Smooth muscle cell of bladder (primary cell): ENCODE results near the gene ZNF668. TPM values are rescaled to one million over a fixed set of nuclear protein-coding genes. Genes with fewer than 3 reads are reported as not detected.

ENCODE experiments used
- total RNA-seq: library from RNA; depleted of rRNA; stranded (reverse); fragments of >200 nt; gene quantifications from 2 replicates; pipeline ENCODE4 v1.2.3, GENCODE V29; 2014

Gene ZNF668
- total RNA-seq = 9.2 and 9.8 TPM in 2 replicates

DNA sequence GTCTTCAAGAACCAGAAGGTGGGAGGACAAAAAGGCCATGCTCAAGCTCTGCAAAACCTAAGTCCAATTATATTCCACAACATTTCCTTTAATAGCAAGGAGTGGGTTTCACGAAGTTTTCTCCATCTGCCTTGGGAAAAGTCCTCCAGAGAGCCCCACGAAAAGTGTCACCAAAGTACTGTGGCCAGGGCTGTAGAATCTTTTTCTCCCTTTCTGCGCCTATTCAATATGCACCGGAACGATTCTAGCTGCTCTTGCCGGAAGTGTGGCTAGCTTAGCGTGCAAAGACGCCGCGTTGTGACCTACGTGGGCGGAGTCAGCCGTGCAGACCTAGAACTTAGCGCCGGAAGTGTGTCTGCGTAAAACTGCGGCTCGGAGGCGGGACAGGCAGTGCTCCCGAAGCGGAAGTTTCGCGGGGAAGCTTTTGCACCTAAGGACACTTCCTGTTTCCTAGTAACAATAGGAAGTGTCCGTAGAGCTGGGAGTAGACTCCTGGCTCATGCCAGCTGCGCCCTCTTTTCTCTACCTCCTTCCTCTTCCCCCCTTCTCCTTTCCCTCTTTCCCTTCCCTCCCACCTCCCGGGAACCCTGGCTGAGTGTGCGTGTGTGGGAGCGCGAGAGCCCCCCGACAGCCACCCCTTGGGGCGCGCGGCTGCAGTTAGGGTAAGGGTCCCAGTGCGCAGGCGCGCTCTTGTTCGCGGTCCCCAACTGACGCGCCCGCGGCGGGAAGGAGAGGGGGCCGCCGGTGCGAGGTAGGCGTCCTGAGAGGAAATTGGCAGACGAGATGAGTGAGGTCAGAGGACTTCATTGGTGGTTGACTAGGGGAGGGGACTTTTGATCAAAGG, at the start of gene ZNF668, which contains the start of gene ZNF646:
TSS of gene ZNF668 (minus strand) at position 271 of the 844 bp plus-strand sequence. CDS start 9,781 bp downstream, outside the sequence.
TSS of gene ZNF646 (plus strand) at position 453 of the 844 bp plus-strand sequence. CDS start 1,903 bp downstream, outside the sequence.

DNA sequence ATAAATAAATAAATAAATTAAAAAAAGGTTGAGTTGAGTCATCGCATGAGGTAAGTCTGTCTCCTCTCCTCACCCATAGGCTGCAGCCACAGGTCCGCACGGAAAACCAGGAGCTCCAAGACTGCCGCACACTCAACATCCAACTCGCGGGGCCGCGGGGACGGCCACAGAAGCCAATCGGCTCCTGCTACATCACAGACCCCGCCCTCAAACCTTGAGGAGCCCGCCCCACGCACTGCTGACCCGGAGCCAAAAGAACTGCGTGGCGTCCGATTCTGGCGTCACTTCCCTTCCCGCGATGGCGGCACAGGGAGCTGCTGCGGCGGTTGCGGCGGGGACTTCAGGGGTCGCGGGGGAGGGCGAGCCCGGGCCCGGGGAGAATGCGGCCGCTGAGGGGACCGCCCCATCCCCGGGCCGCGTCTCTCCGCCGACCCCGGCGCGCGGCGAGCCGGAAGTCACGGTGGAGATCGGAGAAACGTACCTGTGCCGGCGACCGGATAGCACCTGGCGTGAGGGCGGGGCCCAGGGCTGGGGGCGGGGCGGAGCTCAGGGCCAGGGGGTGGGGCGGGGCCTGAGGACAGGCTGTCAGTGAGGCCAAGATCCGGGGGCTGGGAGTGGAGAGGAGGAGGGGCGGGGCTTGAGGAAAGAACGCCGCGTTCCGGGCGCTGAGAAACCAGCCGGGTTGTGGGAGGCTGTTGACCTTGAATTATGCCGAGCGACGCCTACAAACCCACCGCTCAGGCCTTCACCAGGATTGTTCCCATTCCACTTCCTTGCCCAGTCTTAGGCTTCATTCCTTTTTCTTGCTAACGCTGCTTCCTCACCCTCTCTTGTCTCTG, 43.6 kb upstream of the ZNF668 start, which contains the start of gene KAT8:
TSS of gene KAT8 (plus strand) at position 281 of the 839 bp plus-strand sequence. CDS start at position 299, 18 bp downstream.

DNA sequence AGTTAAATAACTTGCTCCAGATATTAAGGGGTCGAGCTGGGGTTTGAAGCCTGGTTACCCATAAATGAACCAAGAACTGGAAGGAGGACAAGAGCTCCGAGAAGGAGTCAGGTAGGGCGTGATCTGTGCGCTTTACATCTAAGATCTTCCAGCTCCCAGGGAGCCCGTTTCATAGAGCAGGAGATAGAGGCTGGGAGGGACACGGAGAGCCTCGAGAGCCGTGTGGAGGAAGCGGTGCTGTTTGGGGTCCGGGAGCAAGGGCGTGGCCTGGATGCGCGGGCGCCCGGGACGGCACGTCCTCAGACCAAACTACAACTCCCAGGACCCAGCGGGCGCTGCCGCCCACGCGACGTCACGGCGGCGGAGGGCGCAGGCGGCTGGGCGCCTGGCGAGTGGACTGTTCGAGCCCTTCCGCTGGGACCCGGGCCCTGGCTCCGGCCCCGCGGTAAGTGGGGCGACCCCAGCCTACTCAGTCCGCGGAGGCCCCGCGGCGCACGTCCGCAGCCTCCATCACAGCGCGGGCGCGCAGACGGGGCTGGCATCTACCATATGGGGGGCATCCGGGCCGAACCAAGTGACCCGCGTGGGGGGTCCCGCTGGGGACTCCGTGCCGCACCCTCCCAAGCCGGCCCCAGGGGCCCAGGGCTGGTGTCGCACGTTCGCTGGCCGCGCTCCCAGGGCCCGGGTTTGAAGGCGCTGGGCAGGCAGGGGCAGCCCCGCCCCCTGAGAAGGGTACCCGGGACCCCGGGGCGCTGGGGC, 34.2 kb upstream of the ZNF668 start, which contains the start of gene BCKDK:
TSS of gene BCKDK (plus strand) at position 352 of the 759 bp plus-strand sequence. CDS start 838 bp downstream, outside the sequence.

DNA sequence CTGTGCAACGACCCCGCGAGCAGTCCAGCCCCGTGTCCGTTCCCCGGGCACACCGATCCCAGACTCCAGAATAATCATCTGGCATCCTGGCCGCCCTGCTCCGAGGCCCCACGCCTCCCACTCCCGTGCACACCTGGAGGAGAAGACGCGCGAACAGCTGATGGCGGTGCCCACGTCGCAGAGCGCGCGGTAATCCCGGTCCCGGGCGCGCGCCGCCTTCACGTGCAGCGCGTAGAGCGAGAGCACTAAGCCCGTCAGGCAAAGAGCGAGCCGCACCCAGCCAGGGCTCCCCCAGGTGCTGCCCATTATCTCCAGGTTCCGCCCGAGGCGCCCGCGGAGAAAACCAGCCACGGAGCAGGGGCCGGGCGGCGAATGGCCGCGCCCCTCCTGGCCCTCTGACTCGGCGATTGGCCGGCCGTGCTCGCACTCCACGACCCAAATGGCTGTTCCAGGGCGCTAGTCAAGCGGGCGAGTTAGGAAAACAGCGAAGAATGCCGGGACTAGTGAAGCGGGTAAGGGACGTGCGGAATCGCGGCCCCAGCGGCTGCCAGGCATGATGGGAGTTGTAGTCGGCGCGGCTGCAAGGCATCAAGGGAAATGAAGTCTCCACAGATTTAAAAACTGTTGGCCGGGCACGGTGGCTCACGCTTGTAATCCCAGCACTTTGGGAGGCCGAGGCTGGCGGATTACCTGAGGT, 20.5 kb upstream of the ZNF668 start, which contains the start of gene VKORC1:
TSS of gene VKORC1 (minus strand) at position 374 of the 697 bp plus-strand sequence. CDS start at position 306, 68 bp downstream.

DNA sequence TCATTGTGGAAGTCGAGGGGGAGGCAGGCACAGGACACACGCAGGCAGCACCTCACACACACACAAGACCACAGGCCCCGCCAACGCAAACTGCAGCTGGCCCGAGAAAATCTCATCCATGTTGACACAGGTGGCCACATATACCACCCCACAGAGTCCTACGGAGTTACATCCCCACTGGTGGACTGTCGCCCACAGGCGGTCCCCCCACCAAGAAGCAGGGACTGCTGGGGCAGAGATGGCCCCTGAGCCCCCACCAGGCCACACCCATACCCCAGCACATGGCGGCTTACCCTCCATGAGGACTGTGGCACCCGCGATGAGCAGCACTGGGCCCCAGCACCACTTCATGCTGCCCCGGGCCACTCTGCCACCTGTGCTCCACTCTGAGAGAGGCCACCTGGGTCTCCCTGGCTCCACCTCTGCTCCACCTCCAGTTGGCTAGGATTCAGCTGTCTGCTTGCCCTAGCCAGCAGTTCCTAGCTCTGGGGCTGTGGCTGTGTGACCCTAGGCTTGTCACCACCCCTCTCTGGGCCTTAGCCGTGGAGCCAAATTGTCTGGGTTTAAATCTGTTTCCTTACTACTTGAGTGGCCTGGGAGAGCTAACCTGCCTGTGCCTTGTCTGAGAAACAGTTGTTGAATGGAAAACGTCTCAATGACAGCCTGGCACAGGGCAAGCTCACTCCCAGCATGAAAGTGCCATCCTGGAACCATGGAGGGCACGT, 14.6 kb upstream of the ZNF668 start, which contains the start of gene PRSS53:
TSS of gene PRSS53 (minus strand) at position 485 of the 725 bp plus-strand sequence. CDS start at position 351, 134 bp downstream.

DNA sequence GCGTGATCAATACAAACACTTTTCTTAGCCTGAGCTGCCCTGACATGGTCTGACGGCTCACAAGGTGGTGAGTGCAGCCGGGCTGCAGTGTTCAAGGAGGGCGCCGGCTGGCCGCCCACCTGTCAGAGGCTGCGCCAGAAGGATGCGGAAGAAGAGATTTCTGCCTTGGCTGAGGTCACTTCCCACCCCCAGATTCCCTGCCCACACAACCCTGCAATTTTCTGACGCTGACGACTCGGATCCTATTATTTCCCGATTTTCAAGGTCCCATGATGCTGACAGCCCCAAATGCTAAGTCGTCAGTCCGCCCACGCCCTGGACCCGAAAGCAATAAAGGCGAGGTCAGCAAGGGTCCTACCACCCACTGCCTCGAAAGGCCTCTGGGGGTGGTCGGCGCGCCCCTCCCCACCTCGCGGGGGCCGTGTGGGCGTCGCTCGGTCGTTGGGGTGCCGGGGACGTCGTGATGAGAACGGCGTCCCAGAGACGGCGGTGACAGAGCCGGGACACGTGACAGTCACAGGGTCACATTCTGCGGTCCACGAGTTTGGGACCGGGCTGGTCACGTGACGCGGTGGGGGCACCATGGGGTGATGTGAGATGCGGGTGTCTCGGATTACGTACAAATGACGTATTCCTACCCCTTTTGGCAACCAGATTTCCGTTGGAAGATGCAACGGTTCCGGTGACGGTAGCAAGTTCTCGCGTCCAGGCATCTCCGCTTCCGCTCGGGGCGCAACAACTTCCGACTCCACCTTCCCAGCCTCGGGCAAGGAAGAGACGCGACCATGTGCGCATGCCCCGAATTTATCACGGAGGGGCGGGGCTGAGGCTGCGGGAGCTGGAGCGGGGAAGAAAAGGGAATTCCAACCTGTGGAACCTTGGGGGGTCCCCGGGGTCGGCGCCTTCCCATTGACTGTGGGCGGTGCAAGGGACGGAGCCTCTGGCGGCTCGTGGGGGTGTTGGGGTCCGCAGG, 41.0 kb downstream of the ZNF668 start, which contains the start of gene STX4:
TSS of gene STX4 (plus strand) at position 823 of the 973 bp plus-strand sequence. CDS start 248 bp downstream, outside the sequence.

Other genes starting within 250 kb of the ZNF668 start
- gene BCL7C, start 180.2 kb downstream of the ZNF668 start, total RNA-seq = 28.9 and 29.9 TPM in 2 replicates
- gene CTF1, start 177.6 kb downstream of the ZNF668 start, total RNA-seq = 1.6 and 1.7 TPM in 2 replicates
- gene FBXL19, start 150.7 kb downstream of the ZNF668 start, total RNA-seq = 11.5 and 15.9 TPM in 2 replicates
- 42.8 and 51.3 TPM in 2 replicates for gene ORAI3, start 125.2 kb downstream of the ZNF668 start, total RNA-seq
- 1.3 and 2.3 TPM in 2 replicates for gene SETD1A, start 116.5 kb downstream of the ZNF668 start, total RNA-seq
- 28.3 and 34.6 TPM in 2 replicates for gene HSD3B7, start 89.0 kb downstream of the ZNF668 start, total RNA-seq
- 0.71 and 0.83 TPM in 2 replicates for gene STX1B, start 63.6 kb downstream of the ZNF668 start, total RNA-seq
- gene STX4, start 40.7 kb downstream of the ZNF668 start, total RNA-seq = 30.3 and 33.2 TPM in 2 replicates
- gene ZNF646, start 182 bp upstream of the ZNF668 start, total RNA-seq = 9.4 and 12.4 TPM in 2 replicates
- gene PRSS53, start 14.7 kb upstream of the ZNF668 start, total RNA-seq = 1.00 and 3.0 TPM in 2 replicates
- gene VKORC1, start 20.6 kb upstream of the ZNF668 start, total RNA-seq = 84.6 and 122 TPM in 2 replicates
- gene BCKDK, start 34.1 kb upstream of the ZNF668 start, total RNA-seq = 11.7 and 15.9 TPM in 2 replicates
- gene KAT8, start 43.4 kb upstream of the ZNF668 start, total RNA-seq = 31.9 and 39.1 TPM in 2 replicates
- gene PRSS8, start 61.5 kb upstream of the ZNF668 start, total RNA-seq = under 0.01 TPM in 1 of 2 replicates, not detected in the other
- 0.09 and 0.14 TPM in 2 replicates for gene PRSS36, start 75.8 kb upstream of the ZNF668 start, total RNA-seq
- 20.3 and 29.1 TPM in 2 replicates for gene FUS, start 105.9 kb upstream of the ZNF668 start, total RNA-seq
- 103 and 113 TPM in 2 replicates for gene PYCARD, start 128.5 kb upstream of the ZNF668 start, total RNA-seq
- gene TRIM72, start 139.9 kb upstream of the ZNF668 start, total RNA-seq = not detected in 2 replicates
- gene PYDC1, start 142.9 kb upstream of the ZNF668 start, total RNA-seq = not detected in 2 replicates
- gene ITGAM, start 185.7 kb upstream of the ZNF668 start, total RNA-seq = not detected in 2 replicates